HCEC 1CT (cell line): ENCODE data around the gene RBMS2.
"Not testable (repeated sequence)": the region's sequence is repeated elsewhere in the genome, so short reads cannot be mapped to it uniquely, and the experiment has no call there.

Experiments
- DNase-seq: peaks from one replicate; pipeline ENCODE4 v3.0.0-alpha.2; 2017

Gene RBMS2

GRCh38 chr12:56518570-56518969 is 3.0 kb upstream of the RBMS2 start:
- peak; percentile 48 for DNase-seq

GRCh38 chr12:56520048-56520447 is 1.6 kb upstream of the RBMS2 start:
- DNase-seq, result peak; percentile 7

GRCh38 chr12:56520506-56520905 is 1.1 kb upstream of the RBMS2 start:
- DNase-seq, result peak; percentile 30

- peak; percentile 6 for DNase-seq
Observed at GRCh38 chr12:56521209-56521589, 421 bp upstream of the RBMS2 start.

- peak; percentile 50 for DNase-seq
Observed at GRCh38 chr12:56522411-56523193, 982 bp downstream of the RBMS2 start.

GRCh38 chr12:56528846-56529245 is 7.2 kb downstream of the RBMS2 start:
- no peak for DNase-seq

- DNase-seq, result peak; percentile 7
Observed at GRCh38 chr12:56529656-56530055, 8.0 kb downstream of the RBMS2 start.

GRCh38 chr12:56530390-56531055 is 8.9 kb downstream of the RBMS2 start:
- DNase-seq, result peak; percentile 30

GRCh38 chr12:56537546-56537945 is 15.9 kb downstream of the RBMS2 start:
- DNase-seq, result no peak

GRCh38 chr12:56541631-56542030 is 20.0 kb downstream of the RBMS2 start:
- no peak for DNase-seq

- no peak for DNase-seq
Observed at GRCh38 chr12:56542164-56542563, 20.5 kb downstream of the RBMS2 start.

GRCh38 chr12:56545023-56545604 is 23.5 kb downstream of the RBMS2 start:
- DNase-seq, result no peak

- no peak for DNase-seq
Observed at GRCh38 chr12:56546680-56547079, 25.1 kb downstream of the RBMS2 start.

- no peak for DNase-seq
Observed at GRCh38 chr12:56551070-56551469, 29.4 kb downstream of the RBMS2 start.

- peak; percentile 74 for DNase-seq
Observed at GRCh38 chr12:56565510-56566101, 44.0 kb downstream of the RBMS2 start.

- DNase-seq, result no peak
Observed at GRCh38 chr12:56568146-56568545, 46.5 kb downstream of the RBMS2 start.

- DNase-seq, result no peak
Observed at GRCh38 chr12:56571121-56571520, 49.5 kb downstream of the RBMS2 start.

- no peak for DNase-seq
Observed at GRCh38 chr12:56572288-56572687, 50.7 kb downstream of the RBMS2 start.

- peak; percentile 39 for DNase-seq
Observed at GRCh38 chr12:56574210-56574609, 52.6 kb downstream of the RBMS2 start.

- DNase-seq, result not testable (repeated sequence)
Observed at GRCh38 chr12:56577248-56577647, 55.6 kb downstream of the RBMS2 start.

GRCh38 chr12:56578983-56579546 is 57.4 kb downstream of the RBMS2 start:
- DNase-seq, result no peak

GRCh38 chr12:56581418-56582145 is 60.0 kb downstream of the RBMS2 start:
- no peak for DNase-seq

GRCh38 chr12:56585098-56585497 is 63.5 kb downstream of the RBMS2 start:
- no peak for DNase-seq
